K562 (cell line): ENCODE results near the gene SOCS2. TPM values are rescaled to one million over a fixed set of nuclear protein-coding genes. Genes with fewer than 3 reads are reported as not detected.

Source experiments
- AFF4 ChIP-seq: sonication (generic); formaldehyde crosslinking; IDR thresholded peaks from 2 replicates; pipeline ENCODE4 v1.8.0; 2023; ENCODE audit warnings: mild to moderate bottlenecking, missing genetic modification reagents
- ATF3 ChIP-seq, 2 experiments: fragments of 450-650 bp in 1 of 2; sonication (generic) in 1 of 2; formaldehyde crosslinking in 1 of 2; IDR thresholded peaks in 1 of 2; conservative IDR thresholded peaks in 1 of 2; 2 replicates each; pipeline versions ENCODE4 v1.6.1 to v1.8.1; 2016 to 2023; ENCODE audit warnings: mild to moderate bottlenecking in 2 of 2, moderate library complexity in 2 of 2, inconsistent platforms in 1 of 2, missing genetic modification reagents in 1 of 2
- CHAMP1 ChIP-seq: fragments of 450-650 bp; IDR thresholded peaks from 2 replicates; pipeline ENCODE4 v1.6.1; 2016; ENCODE audit warnings: mild to moderate bottlenecking
- CREB3L1 ChIP-seq: fragments of 450-650 bp; IDR thresholded peaks from 2 replicates; pipeline ENCODE4 v1.6.1; 2014; ENCODE audit warnings: low read depth, mild to moderate bottlenecking, moderate library complexity, borderline replicate concordance
- PHF21A ChIP-seq: fragments of 450-650 bp; IDR thresholded peaks from 2 replicates; pipeline ENCODE4 v1.6.1; 2017; ENCODE audit warnings: low read depth, borderline replicate concordance
- PTTG1 ChIP-seq: fragments of 450-650 bp; IDR thresholded peaks from 2 replicates; pipeline ENCODE4 v1.6.1; 2016; ENCODE audit warnings: low read depth, mild to moderate bottlenecking, missing genetic modification characterization, missing compliant biosample characterization
- SRSF3 ChIP-seq: fragments of 200-400 bp; formaldehyde crosslinking; IDR thresholded peaks from 2 replicates; pipeline ENCODE4 v1.6.1; 2016; ENCODE audit warnings: mild to moderate bottlenecking, low read length, moderate library complexity; ENCODE audit not compliant: insufficient read depth
- SUPT5H ChIP-seq: fragments of 450-650 bp; IDR thresholded peaks from 2 replicates; pipeline ENCODE4 v1.6.1; 2016
- TFAP4 ChIP-seq: sonication (generic); formaldehyde crosslinking; IDR thresholded peaks from 2 replicates; pipeline ENCODE4 v1.8.0; 2022; ENCODE audit warnings: missing genetic modification reagents, mild to moderate bottlenecking, moderate library complexity, borderline replicate concordance
- VEZF1 ChIP-seq: fragments of 200-800 bp; sonication (Bioruptor generic); IDR thresholded peaks from 2 replicates; pipeline ENCODE4 v1.6.1; 2017; ENCODE audit warnings: missing genetic modification characterization, missing compliant biosample characterization
- ZFP1 ChIP-seq: fragments of 450-650 bp; formaldehyde crosslinking; IDR thresholded peaks from 2 replicates; pipeline ENCODE4 v1.4.0; 2020; ENCODE audit warnings: mild to moderate bottlenecking, mixed read lengths
- ZNF175 ChIP-seq: fragments of 200-800 bp; sonication (Bioruptor generic); IDR thresholded peaks from 2 replicates; pipeline ENCODE4 v1.6.1; 2016; ENCODE audit warnings: low read depth, mild to moderate bottlenecking, missing genetic modification characterization, missing compliant biosample characterization
- ZNF436 ChIP-seq: fragments of 250-450, 450-650 bp; sonication (Bioruptor Pico); formaldehyde crosslinking; IDR thresholded peaks from 2 replicates; pipeline ENCODE4 v1.7.0; 2020; ENCODE audit warnings: mild to moderate bottlenecking
- ZNF668 ChIP-seq: fragments of 250-450 bp; sonication (Bioruptor Pico); IDR thresholded peaks from 2 replicates; pipeline ENCODE4 v1.8.0; 2022; ENCODE audit warnings: mild to moderate bottlenecking, inconsistent platforms
- polyA plus RNA-seq, 8 experiments: library from polyadenylated mRNA; depleted of rRNA in 4 of 8; stranded (reverse) in 5 of 8; unstranded in 3 of 8; fragments of >200 nt; fragmentation: Nextera tagmentation in 2 of 8; fragmentation: Illumina TruSeq in 1 of 8; extraction: Ambion mirVana in 2 of 8; extraction: Trizol in 1 of 8; gene quantifications; 2 replicates each; pipeline versions ENCODE4 v1.2.1 to v1.2.3, GENCODE V29; 2011 to 2014; ENCODE audit warnings: inconsistent platforms in 1 of 8, missing spikeins in 1 of 8
- total RNA-seq, 7 experiments: library from RNA; depleted of rRNA in 6 of 7; stranded (reverse); fragments of >200 nt in 6 of 7; fragmentation: Illumina TruSeq in 2 of 7; extraction: Trizol in 2 of 7; gene quantifications; 2 replicates each; pipeline versions ENCODE4 v1.2.1 to v1.2.3, GENCODE V29; 2011 to 2021; ENCODE audit warnings: low replicate concordance in 1 of 7

SOCS2 gene
- total and polyA plus RNA-seq, 9 of the 15 experiments (the other 6 are each of a cell fraction or from before 2014, with no cell fraction given), result 37.0 to 162 (median 98.7) TPM

GRCh38 chr12:93592641-93593406 lies 20.3 kb downstream of the SOCS2 start (continued):
- no peak for TF ChIP-seq ZNF436
- TF ChIP-seq AFF4 (CRISPR knock-in tag), result no peak
- TF ChIP-seq VEZF1, result 0 out of 2 replicates have a peak, but pooled peaks have one; percentile 12
- no peak for TF ChIP-seq CREB3L1
- TF ChIP-seq TFAP4 (CRISPR knock-in tag), result no peak
- no peak for TF ChIP-seq ZFP1
- no peak for TF ChIP-seq ZNF175 (CRISPR knock-in tag)
- no peak for TF ChIP-seq PTTG1 (tag)
- peak; percentile 22; the same call in 1 of the 2 replicates for TF ChIP-seq PHF21A
- no peak for TF ChIP-seq SRSF3
- TF ChIP-seq CHAMP1, result no peak
- no peak for TF ChIP-seq SUPT5H
- 0 out of 2 replicates have a peak, but pooled peaks have one; percentile 20 for TF ChIP-seq ZNF668 (CRISPR knock-in tag)
- no peak for TF ChIP-seq ATF3 (IDR thresholded peaks at IDR 0.05)
- TF ChIP-seq ATF3 (CRISPR knock-in tag; conservative IDR thresholded peaks at IDR 0.05), result no peak
